GM21390 (cell line): ENCODE measurements around the gene OLFM1.
"Not testable (repeated sequence)": the region's sequence is repeated elsewhere in the genome, so short reads cannot be mapped to it uniquely, and the experiment has no call there.

Experiments
- ATAC-seq: cut with Tn5 transposase; IDR thresholded peaks from one replicate; pipeline ENCODE4 v1.9.1; 2021; ENCODE audit not compliant: unreplicated experiment

OLFM1 gene

GRCh38 chr9:135104761-135105160 is 17.3 kb downstream of the OLFM1 start:
- ATAC-seq: no peak

DNA sequence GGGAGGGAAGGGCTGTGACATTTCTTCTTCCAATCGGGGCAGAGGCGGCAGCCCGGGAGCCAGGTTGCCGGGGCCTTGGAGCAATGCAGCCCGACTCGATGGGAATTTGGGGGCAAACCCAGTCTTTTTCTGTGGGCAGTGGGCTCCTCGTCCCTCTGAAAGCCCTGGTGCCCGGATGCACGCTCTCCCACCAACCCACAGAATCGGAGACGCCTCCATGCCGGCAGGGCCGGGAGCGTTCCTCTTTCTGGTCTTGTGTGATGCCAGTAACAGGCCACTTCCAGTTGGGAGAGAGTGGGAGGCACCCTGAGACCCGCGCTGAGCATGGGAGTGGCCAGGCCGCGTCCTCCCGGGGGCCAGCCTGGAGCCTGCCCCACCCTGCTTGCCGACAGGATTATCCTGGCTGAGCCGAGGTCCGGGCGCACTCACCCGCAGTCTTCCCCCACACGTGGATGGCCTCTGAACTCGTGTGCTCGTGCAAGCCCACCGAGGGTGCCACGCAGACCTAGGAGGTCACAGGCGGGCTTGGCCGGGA is 17.8 kb downstream of the OLFM1 start:
- no peak for ATAC-seq

DNA sequence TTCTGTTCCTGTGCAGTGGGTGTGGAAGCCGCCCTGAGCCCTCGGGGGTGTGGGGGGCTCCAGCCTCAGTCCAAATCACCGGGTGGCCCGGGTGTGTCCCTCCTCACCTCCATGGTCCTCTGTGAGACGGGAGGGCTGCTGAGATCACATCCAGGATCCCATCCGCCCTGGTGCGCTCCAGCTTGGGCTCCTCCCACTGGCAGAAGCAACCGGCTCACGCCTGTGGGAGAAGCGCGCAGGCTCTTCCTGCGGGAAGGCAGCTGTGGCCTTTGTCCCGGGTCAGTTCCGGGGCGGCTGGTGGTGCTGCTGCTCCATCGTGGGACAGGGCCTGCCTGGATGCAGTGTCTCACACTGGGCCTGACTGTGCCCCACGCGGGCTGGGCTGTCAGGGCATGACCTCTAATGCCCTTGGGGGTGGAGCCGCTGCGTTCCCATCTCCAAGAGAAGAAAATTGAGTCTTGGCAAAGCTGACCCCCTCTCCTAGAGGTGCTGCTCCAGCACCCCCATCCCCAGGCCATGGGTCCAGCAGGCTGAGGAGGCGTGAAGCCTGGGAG is 18.5 kb downstream of the OLFM1 start:
- no peak for ATAC-seq

GRCh38 chr9:135106551-135107270 is 19.2 kb downstream of the OLFM1 start:
- no peak for ATAC-seq

- no peak for ATAC-seq
Measured at GRCh38 chr9:135107581-135108235, 20.2 kb downstream of the OLFM1 start.

DNA sequence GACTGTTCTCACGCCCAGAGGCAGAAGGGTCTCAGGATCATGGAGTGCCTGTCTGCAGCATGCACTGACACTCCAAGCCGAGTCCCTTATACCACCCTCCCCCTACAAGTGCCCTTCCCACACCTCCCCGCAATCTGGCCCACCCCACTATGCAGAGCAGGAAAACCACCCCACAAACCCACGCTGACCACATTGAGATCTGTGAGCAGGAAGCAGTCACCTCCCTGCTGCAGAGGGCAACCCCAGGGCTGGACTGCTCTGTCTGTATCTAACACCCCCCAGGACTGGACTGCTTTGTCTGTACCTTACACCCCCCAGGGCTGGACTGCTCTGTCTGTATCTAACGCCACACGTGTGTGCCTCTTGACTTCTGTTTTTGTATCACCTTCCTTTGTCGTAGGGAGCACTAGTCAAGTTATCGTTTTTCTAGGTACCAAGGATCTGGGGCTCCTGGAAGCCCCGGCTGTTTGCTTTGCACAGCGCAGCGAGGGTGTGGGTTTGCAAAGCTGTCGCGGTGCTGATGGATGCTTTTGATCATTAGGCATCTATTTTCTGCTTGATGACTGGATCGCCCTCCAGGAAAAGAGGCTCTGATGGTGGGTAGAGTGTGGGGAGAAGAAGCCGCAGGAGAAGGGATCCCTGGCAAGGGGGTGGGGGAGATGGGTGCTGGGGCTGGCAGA is 21.5 kb downstream of the OLFM1 start:
- ATAC-seq: no peak

- ATAC-seq: no peak
Measured at GRCh38 chr9:135109650-135110049, 22.2 kb downstream of the OLFM1 start.

DNA sequence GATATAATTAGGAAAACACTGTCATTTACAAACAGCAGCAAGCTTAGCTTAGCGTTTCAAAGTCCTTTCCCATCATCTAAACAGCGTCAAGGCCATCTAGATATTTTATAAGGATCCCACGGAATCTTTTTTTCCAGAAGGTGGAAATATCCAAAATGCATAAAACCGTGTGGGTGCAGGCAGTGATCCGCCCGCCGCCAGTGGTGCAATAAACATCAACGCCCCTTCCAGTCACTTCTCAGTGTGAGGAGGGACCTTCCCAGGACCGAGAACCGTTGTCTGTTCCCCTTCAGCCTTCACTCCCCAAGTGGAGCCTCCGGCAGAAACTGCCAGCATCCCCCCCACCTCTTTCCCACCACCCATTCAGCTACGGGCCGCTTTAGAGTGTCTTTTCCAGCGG is 22.9 kb downstream of the OLFM1 start:
- no peak for ATAC-seq

DNA sequence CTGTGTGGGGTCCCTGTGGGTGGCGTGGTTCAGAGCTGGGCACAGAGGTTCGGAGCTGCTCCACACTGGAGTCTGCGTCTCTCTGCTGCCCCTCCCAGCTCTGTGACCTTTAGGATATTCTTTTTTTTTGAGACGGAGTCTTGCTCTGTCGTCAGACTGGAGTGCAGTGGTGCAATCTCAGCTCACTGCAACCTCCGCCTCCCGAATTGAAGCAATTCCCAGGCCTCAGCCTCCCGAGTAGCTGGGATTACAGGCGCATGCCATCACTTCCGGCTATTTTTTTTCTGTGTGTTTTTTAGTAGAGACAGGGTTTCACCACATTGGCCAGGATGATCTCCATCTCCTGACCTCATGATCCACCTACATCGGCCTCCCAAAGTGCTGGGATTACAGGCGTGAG is 24.1 kb downstream of the OLFM1 start:
- ATAC-seq: not testable (repeated sequence)

DNA sequence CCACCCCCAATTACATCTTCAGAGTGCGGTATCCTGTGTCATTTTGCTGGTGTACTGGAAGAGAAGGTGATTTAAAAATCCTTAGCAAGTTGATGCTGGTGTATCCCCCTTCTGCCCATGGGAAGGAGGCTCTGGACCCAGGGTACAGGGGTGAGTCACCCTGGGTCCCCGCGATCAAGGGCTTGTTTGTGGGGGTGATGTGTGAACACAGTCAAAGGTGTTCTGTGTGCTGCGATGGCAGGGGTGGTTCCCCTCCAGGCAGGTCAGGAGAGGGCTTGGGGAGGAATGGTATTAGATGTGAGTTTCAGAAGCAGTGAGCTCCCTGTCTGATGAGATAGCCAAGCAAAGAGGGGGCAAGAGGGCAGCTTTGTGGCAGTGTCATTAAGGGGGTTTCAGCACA is 28.9 kb downstream of the OLFM1 start:
- ATAC-seq: no peak

GRCh38 chr9:135116881-135117280 is 29.4 kb downstream of the OLFM1 start:
- no peak for ATAC-seq

GRCh38 chr9:135117281-135117680 is 29.8 kb downstream of the OLFM1 start:
- no peak for ATAC-seq

GRCh38 chr9:135119496-135120064 is 32.1 kb downstream of the OLFM1 start:
- no peak for ATAC-seq

DNA sequence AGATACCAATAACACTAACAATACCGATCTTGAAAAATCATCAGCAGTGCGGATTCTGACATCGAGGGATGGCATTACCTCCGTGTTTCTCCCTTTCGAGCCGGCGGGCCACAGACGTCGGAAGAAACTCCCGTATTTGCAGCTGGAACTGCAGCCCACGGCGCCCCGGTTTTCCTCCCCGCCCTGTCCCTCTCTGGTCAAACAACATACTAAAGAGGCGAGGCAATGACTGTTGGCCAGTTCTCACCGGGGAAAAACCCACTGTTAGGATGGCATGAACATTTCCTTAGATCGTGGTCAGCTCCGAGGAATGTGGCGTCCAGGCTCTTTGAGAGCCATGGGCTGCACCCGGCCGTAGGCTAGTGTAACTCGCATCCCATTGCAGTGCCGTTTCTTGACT is 32.8 kb downstream of the OLFM1 start:
- ATAC-seq: no peak

DNA sequence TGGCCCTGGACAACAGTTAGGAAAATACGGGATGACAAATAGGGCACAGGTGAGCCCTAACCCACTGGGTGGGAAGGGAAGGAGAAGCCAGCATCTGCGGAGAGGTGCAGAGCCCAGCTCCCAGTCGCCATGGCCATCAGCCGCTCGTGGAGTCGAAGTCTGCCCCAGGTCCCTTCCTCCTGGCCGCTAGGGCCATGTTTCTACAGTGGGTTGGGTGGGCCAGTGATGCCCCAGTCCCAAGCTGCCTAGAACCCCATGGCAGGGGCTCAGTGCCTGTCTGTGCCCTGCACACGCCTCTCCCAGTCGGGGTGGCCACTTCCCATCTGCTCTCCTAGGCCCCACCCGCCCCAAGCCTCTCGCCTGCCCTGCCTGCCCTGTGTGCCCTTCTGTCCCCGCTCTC is 34.8 kb downstream of the OLFM1 start:
- no peak for ATAC-seq

- no peak for ATAC-seq
Measured at GRCh38 chr9:135123126-135123772, 35.8 kb downstream of the OLFM1 start.

DNA sequence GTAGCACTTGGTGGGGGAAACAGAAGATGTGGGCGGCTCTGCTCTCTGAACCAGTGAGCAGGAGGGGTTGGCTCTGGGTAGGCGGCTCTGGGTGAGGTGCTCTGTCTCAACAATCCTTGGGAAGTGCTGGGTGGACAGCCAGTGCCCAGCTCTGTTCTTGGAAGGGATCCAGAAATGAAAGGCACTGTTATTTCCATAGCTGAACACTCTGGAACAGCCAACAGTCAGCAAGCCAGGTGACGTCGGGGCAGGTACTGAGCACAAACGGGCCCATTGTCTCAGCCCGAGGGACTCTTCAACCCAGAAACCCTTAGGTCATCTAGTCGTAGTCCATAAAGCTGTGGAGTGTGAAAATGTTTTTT is 36.3 kb downstream of the OLFM1 start:
- ATAC-seq: no peak

- ATAC-seq: no peak
Measured at GRCh38 chr9:135126451-135127187, 39.2 kb downstream of the OLFM1 start.

GRCh38 chr9:135127718-135128670 is 40.5 kb downstream of the OLFM1 start:
- ATAC-seq: no peak
